IMR-90 (cell line): ENCODE results near the gene SLC8A3. TPM values are rescaled to one million over a fixed set of nuclear protein-coding genes. Genes with fewer than 3 reads are reported as not detected.

ENCODE experiments used
- ATAC-seq: fragments of 200-7000 bp; cut with Tn5 transposase; 2 replicates; pipeline ENCODE4 v1.9.1; 2020; ENCODE audit warnings: low read depth, mild to moderate bottlenecking, moderate library complexity
- BruUV-seq: library from RNA; stranded (reverse); fragments of 400-500 nt; replicated peaks from 2 replicates; lab custom pipeline; 2021; lab: Mats Ljungman, UMichigan
- CTCF ChIA-PET: fragments of 300-600 bp; formaldehyde crosslinking; extraction: SDS; loops from one replicate; lab custom pipeline; 2021; ENCODE audit warnings: antibody characterized with exemption; lab: Yijun Ruan, JAX
- POLR2A ChIA-PET: fragments of 300-600 bp; sonication (Branson Sonifier 250); formaldehyde crosslinking; loops from one replicate; lab custom pipeline; 2022; ENCODE audit warnings: antibody characterized with exemption; ENCODE audit not compliant: unreplicated experiment; lab: Charles Lee
- DNase-seq: peaks from one replicate; pipeline ENCODE4 v3.0.0; 2013
- H2AFZ ChIP-seq: replicated peaks from 2 replicates; pipeline ENCODE3; 2013; ENCODE audit warnings: low read length, mild to moderate bottlenecking; ENCODE audit not compliant: poor library complexity
- H2AK5ac ChIP-seq: 2 replicates; pipeline ENCODE4 v1.6.1; 2013; ENCODE audit warnings: low read depth, low read length, inconsistent platforms
- H2AK9ac ChIP-seq: replicated peaks from 2 replicates; pipeline ENCODE3; 2013; ENCODE audit warnings: mild to moderate bottlenecking, low read depth, low read length, moderate library complexity; ENCODE audit not compliant: poor library complexity
- H2BK120ac ChIP-seq: 2 replicates; pipeline ENCODE4 v1.6.1; 2013; ENCODE audit warnings: low read depth, low read length, inconsistent platforms
- H2BK15ac ChIP-seq: 3 replicates; pipeline ENCODE4 v1.6.1; 2013; ENCODE audit warnings: low read depth, low read length, inconsistent platforms
- H2BK20ac ChIP-seq: 2 replicates; pipeline ENCODE4 v1.6.1; 2013; ENCODE audit warnings: low read depth, mild to moderate bottlenecking, inconsistent platforms, low read length, moderate library complexity
- H2BK5ac ChIP-seq: 2 replicates; pipeline ENCODE4 v1.6.1; 2013; ENCODE audit warnings: mild to moderate bottlenecking, low read depth, low read length, inconsistent platforms; ENCODE audit not compliant: poor library complexity, severe bottlenecking
- H3K14ac ChIP-seq: replicated peaks from 2 replicates; pipeline ENCODE4 v1.6.1; 2013; ENCODE audit warnings: low read depth, low read length, inconsistent platforms
- H3K18ac ChIP-seq: 2 replicates; pipeline ENCODE4 v1.6.1; 2013; ENCODE audit warnings: low read depth, low read length, control low read depth
- H3K23ac ChIP-seq: 2 replicates; pipeline ENCODE4 v1.6.1; 2013; ENCODE audit warnings: low read depth, low read length, inconsistent platforms
- H3K27ac ChIP-seq: 2 replicates; pipeline ENCODE4 v1.5.1; 2013; ENCODE audit warnings: mild to moderate bottlenecking, control low read depth, low read length; ENCODE audit not compliant: insufficient read depth
- H3K27me3 ChIP-seq: 2 replicates; pipeline ENCODE4 v1.6.1; 2013; ENCODE audit warnings: low read length; ENCODE audit not compliant: control insufficient read depth, insufficient read depth
- H3K36me3 ChIP-seq: 2 replicates; pipeline ENCODE4 v1.6.1; 2013; ENCODE audit warnings: low read length, mixed read lengths; ENCODE audit not compliant: control insufficient read depth, insufficient read depth
- H3K4ac ChIP-seq: 2 replicates; pipeline ENCODE4 v1.6.1; 2013; ENCODE audit warnings: low read depth, low read length, inconsistent platforms
- H3K4me1 ChIP-seq: 2 replicates; pipeline ENCODE4 v1.6.1; 2013; ENCODE audit warnings: low read length, mixed read lengths; ENCODE audit not compliant: control insufficient read depth, insufficient read depth
- H3K4me2 ChIP-seq: 2 replicates; pipeline ENCODE4 v1.6.1; 2013; ENCODE audit warnings: low read depth, mild to moderate bottlenecking, control low read depth, low read length, moderate library complexity
- H3K4me3 ChIP-seq: 2 replicates; pipeline ENCODE4 v1.5.1; 2013; ENCODE audit warnings: low read depth, mild to moderate bottlenecking, control low read depth, low read length, moderate library complexity; ENCODE audit not compliant: insufficient read depth
- H3K56ac ChIP-seq: 2 replicates; pipeline ENCODE4 v1.6.1; 2013; ENCODE audit warnings: low read length, inconsistent platforms; ENCODE audit not compliant: insufficient read depth; ENCODE audit errors: extremely low read depth
- H3K79me1 ChIP-seq, 2 experiments: 2 replicates each; pipeline ENCODE4 v1.6.1; 2013; ENCODE audit warnings: low read length in 2 of 2, inconsistent platforms in 1 of 2, low read depth in 1 of 2
- H3K9ac ChIP-seq: 2 replicates; pipeline ENCODE4 v1.6.1; 2013; ENCODE audit warnings: low read depth, low read length, control low read depth
- H3K9me1 ChIP-seq: 2 replicates; pipeline ENCODE4 v1.6.1; 2013; ENCODE audit warnings: low read length, inconsistent platforms; ENCODE audit not compliant: insufficient read depth
- H3K9me3 ChIP-seq: 2 replicates; pipeline ENCODE4 v1.6.1; 2013; ENCODE audit warnings: low read length; ENCODE audit not compliant: control insufficient read depth, insufficient read depth
- H4K20me1 ChIP-seq: 2 replicates; pipeline ENCODE4 v1.6.1; 2013; ENCODE audit warnings: low read length, inconsistent platforms; ENCODE audit not compliant: insufficient read depth
- H4K5ac ChIP-seq: 2 replicates; pipeline ENCODE4 v1.6.1; 2013; ENCODE audit warnings: mild to moderate bottlenecking, low read depth, low read length, control low read depth
- H4K8ac ChIP-seq, 2 experiments: 2 replicates each; pipeline ENCODE4 v1.6.1; 2013; ENCODE audit warnings: low read depth in 2 of 2, low read length in 2 of 2, control low read depth in 1 of 2, inconsistent platforms in 1 of 2
- H4K91ac ChIP-seq: 2 replicates; pipeline ENCODE4 v1.6.1; 2013; ENCODE audit warnings: low read depth, low read length, inconsistent platforms; ENCODE audit not compliant: insufficient read depth
- BHLHE40 ChIP-seq: fragments of 150-350 bp; IDR thresholded peaks from 2 replicates; pipeline ENCODE4 v1.6.1; 2016; ENCODE audit warnings: mild to moderate bottlenecking, low read depth, low read length
- CEBPB ChIP-seq: IDR thresholded peaks from 2 replicates; pipeline ENCODE4 v1.6.1; 2012; ENCODE audit warnings: low read depth, low read length, improper control_type of control experiment
- CHD1 ChIP-seq: IDR thresholded peaks from 2 replicates; pipeline ENCODE4 v1.6.1; 2012; ENCODE audit warnings: low read depth, low read length, improper control_type of control experiment
- CTCF ChIP-seq: conservative IDR thresholded peaks from 2 replicates; pipeline ENCODE4 v1.5.1; 2012; ENCODE audit warnings: mild to moderate bottlenecking, low read depth, low read length, improper control_type of control experiment
- ELK1 ChIP-seq: fragments of 150-350 bp; IDR thresholded peaks from 2 replicates; pipeline ENCODE4 v1.6.1; 2016; ENCODE audit warnings: low read depth, mild to moderate bottlenecking, low read length, moderate library complexity, borderline replicate concordance
- FOS ChIP-seq: fragments of 150-350 bp; IDR thresholded peaks from 2 replicates; pipeline ENCODE4 v1.6.1; 2016; ENCODE audit warnings: low read depth, low read length
- MAFK ChIP-seq: IDR thresholded peaks from 2 replicates; pipeline ENCODE4 v1.6.1; 2012; ENCODE audit warnings: low read depth, low read length, improper control_type of control experiment
- MAZ ChIP-seq: IDR thresholded peaks from 2 replicates; pipeline ENCODE4 v1.6.1; 2012; ENCODE audit warnings: low read depth, mild to moderate bottlenecking, low read length, improper control_type of control experiment, moderate library complexity, borderline replicate concordance
- MXI1 ChIP-seq: IDR thresholded peaks from 2 replicates; pipeline ENCODE4 v1.6.1; 2012; ENCODE audit warnings: low read depth, mild to moderate bottlenecking, low read length, moderate library complexity, borderline replicate concordance
- NFE2L2 ChIP-seq: fragments of 150-350 bp; IDR thresholded peaks from 2 replicates; pipeline ENCODE4 v1.6.1; 2016; ENCODE audit warnings: low read depth, mild to moderate bottlenecking, low read length
- POLR2A ChIP-seq: IDR thresholded peaks from 2 replicates; pipeline ENCODE4 v1.6.1; 2012; ENCODE audit warnings: mild to moderate bottlenecking, low read depth, low read length
- RAD21 ChIP-seq: IDR thresholded peaks from 2 replicates; pipeline ENCODE4 v1.6.1; 2012; ENCODE audit warnings: low read length, improper control_type of control experiment
- RCOR1 ChIP-seq: IDR thresholded peaks from 2 replicates; pipeline ENCODE4 v1.6.1; 2012; ENCODE audit warnings: mild to moderate bottlenecking, low read length, improper control_type of control experiment; ENCODE audit not compliant: insufficient replicate concordance
- RFX5 ChIP-seq: IDR thresholded peaks from 2 replicates; pipeline ENCODE4 v1.8.0; 2012; ENCODE audit warnings: low read depth, mild to moderate bottlenecking, low read length, moderate library complexity
- SMC3 ChIP-seq: fragments of 150-350 bp; IDR thresholded peaks from 2 replicates; pipeline ENCODE4 v1.6.1; 2016; ENCODE audit warnings: low read depth, mild to moderate bottlenecking, antibody characterized with exemption, low read length, moderate library complexity
- USF2 ChIP-seq: fragments of 150-350 bp; IDR thresholded peaks from 2 replicates; pipeline ENCODE4 v1.6.1; 2017; ENCODE audit warnings: mild to moderate bottlenecking, antibody characterized with exemption, low read length, low read depth
- WGBS, 2 experiments: methylation state at CpG; one replicate each; pipeline versions ENCODE4 v1.1.5 to v1.1.7; 2013; ENCODE audit warnings: missing lambda C conversion rate in 2 of 2; ENCODE audit not compliant: insufficient read length in 1 of 2; ENCODE audit errors: extremely low coverage in 2 of 2; 5-methylcytosine and 5-hydroxymethylcytosine counted together
- dilution Hi-C: fragments of 300-500 bp; cut with HindIII; formaldehyde crosslinking; loops from one replicate; pipeline ENCODE4 v1.14.3; 2018; ENCODE audit warnings: low sequenced_read_pairs; ENCODE audit not compliant: unreplicated experiment
- in situ Hi-C: fragments of 300-500 bp; cut with MboI; formaldehyde crosslinking; loops from 3 replicates; pipeline ENCODE4 v1.14.3; 2019; ENCODE audit warnings: low sequenced_read_pairs, inconsistent platforms, mixed read lengths
- intact Hi-C: fragments of 100-400 bp; cut with micrococcal nuclease; formaldehyde crosslinking; loops from 2 replicates; pipeline ENCODE4 v1.10.0; 2022
- polyA plus RNA-seq, 3 experiments: library from polyadenylated mRNA; depleted of rRNA; stranded (reverse); fragments of >200 nt; gene quantifications; 2 replicates each; pipeline ENCODE4 v1.2.3, GENCODE V29; 2012; ENCODE audit warnings: low replicate concordance in 1 of 3
- total RNA-seq: library from RNA; depleted of rRNA; stranded (reverse); fragments of >200 nt; gene quantifications from 2 replicates; pipeline ENCODE4 v1.2.3, GENCODE V29; 2012

SLC8A3 gene
- total and polyA plus RNA-seq, 2 of the 4 experiments (the other 2 are of a cell fraction) = under 0.01 TPM; not detected in 1

GRCh38 chr14:70113211-70113610 lies 75.5 kb downstream of the SLC8A3 start:
- Histone ChIP-seq H3K27me3 (no peaks in the 10 kb centered on the region; the same call in 1 of the 2 replicates), H3K27ac (no peak overlapping the region), H3K4ac (no peak overlapping the region), H3K36me3 (no peaks in the 10 kb centered on the region), H3K79me1 (no peaks in the 10 kb centered on the region), H2BK120ac (no peak overlapping the region), H2BK20ac (no peak overlapping the region), H3K14ac (no peak overlapping the region), H3K4me3 (no peak overlapping the region), H4K8ac (no peak overlapping the region), H2BK15ac (no peak overlapping the region), H3K18ac (no peak overlapping the region), H4K20me1 (no peaks in the 10 kb centered on the region), H4K91ac (no peak overlapping the region), H3K23ac (no peak overlapping the region), H2AK5ac (no peak overlapping the region), H2AFZ (no peak overlapping the region), H3K4me2 (no peak overlapping the region), H3K9ac (no peak overlapping the region), H2BK5ac (no peak overlapping the region), H3K9me1 (no peaks in the 10 kb centered on the region), H4K5ac (no peak overlapping the region), H2AK9ac (no peak overlapping the region), H3K4me1 (no peaks in the 10 kb centered on the region), H3K56ac (no peak overlapping the region), H3K9me3 (no peaks in the 10 kb centered on the region)
- DNase-seq = no peak
- TF ChIP-seq MAZ (no peak), MXI1 (no peak), RAD21 (no peak), RFX5 (no peak), RCOR1 (no peak), SMC3 (no peak), FOS (no peak), CEBPB (no peak), NFE2L2 (no peak), BHLHE40 (no peak), CHD1 (no peak), POLR2A (no peak), MAFK (no peak), USF2 (no peak), ELK1 (no peak), CTCF (no peak)
- no TSS peak for BruUV-seq
- CTCF ChIA-PET = no interaction called here
- POLR2A ChIA-PET = no interaction called here
- dilution Hi-C loops (no loop called here), intact Hi-C loops (no loop called here), in situ Hi-C loops (no loop called here)
- ATAC-seq = no peak
- WGBS, 2 experiments = no CpG with 5 or more reads among the region's 2 CpGs
